Heart left ventricle (tissue), 13 donors: ENCODE results near the gene SERPINA9.

Experiments used
- POLR2A ChIP-seq, 2 donors: fragments of 450-650 bp; IDR thresholded peaks; one replicate each; pipeline ENCODE4 v1.6.1; 2017; ENCODE audit warnings: antibody characterized with exemption in 2 of 2, mild to moderate bottlenecking in 2 of 2, moderate library complexity in 2 of 2
- TF ChIP-seq, protein P1 (sequence below), 12 donors: fragments of 200-600 bp; sonication (generic) in 4 of 12; IDR thresholded peaks; one replicate each; pipeline versions ENCODE4 v1.5.0 to v1.8.0; 2018 to 2022; ENCODE audit warnings: antibody characterized with exemption in 12 of 12, mild to moderate bottlenecking in 5 of 12
- donor health status: ischemic (EF 13 %, LVEDD 7.1; RV severe dilation, severe dysfunction).
- donor health status: DM: no; HTN: yes; CAD: no.
- donor health status: DM: no; HTN: no; CAD: no.
- donor health status: ischemic (EF 25% LVEDD 6.9; RV normal size, moderate dysfunction).
- donor health status: ischemic (EF 25% LVEDD 5.7; RV mildly dilated, moderate dysfunction).
- donor health status: ischemic (EF 35%, LVEDD 5.7; RV mildly dilated, moderate dysfunction).
- donor health status: nonischemic (EF 11% LVEDD 7.7; RV severe dilation, severe dysfunction).
- donor health status: DM: yes; HTN: yes; CAD: no.
- donor health status: PGD.
- donor health status: ischemic (EF 29% LVEDD 5.4; RV normal size, mild dysfunction).
- donor health status: nonischemic (EF 23%, LVEDD 6.1; RV moderate dilation, normal function).

DNA sequence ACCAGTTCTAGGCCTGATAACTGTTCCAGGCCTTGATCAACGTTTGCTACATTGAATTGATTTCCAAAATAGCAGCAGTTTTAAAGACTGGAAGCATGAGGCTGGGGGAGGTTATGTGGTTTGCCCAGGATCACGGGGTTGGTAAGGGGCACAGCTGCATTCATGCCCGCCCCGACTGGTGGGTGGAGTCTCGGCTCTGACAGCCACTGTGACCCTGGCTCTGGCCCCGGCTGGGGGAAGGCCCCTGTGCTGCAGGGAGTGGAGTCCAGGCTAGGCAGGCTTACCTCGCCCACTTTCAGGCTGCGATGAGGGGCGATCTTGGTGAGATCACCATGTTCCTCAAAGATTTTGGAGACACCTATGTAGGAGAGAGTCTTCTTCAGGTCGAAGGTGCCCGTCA, 13.3 kb upstream of the SERPINA9 start:
- TF ChIP-seq, protein P1, sequence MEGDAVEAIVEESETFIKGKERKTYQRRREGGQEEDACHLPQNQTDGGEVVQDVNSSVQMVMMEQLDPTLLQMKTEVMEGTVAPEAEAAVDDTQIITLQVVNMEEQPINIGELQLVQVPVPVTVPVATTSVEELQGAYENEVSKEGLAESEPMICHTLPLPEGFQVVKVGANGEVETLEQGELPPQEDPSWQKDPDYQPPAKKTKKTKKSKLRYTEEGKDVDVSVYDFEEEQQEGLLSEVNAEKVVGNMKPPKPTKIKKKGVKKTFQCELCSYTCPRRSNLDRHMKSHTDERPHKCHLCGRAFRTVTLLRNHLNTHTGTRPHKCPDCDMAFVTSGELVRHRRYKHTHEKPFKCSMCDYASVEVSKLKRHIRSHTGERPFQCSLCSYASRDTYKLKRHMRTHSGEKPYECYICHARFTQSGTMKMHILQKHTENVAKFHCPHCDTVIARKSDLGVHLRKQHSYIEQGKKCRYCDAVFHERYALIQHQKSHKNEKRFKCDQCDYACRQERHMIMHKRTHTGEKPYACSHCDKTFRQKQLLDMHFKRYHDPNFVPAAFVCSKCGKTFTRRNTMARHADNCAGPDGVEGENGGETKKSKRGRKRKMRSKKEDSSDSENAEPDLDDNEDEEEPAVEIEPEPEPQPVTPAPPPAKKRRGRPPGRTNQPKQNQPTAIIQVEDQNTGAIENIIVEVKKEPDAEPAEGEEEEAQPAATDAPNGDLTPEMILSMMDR (IDR thresholded peaks at IDR 0.05): no peak
- no peak for TF ChIP-seq POLR2A (IDR thresholded peaks at IDR 0.05)
